Astrocyte of the spinal cord (primary cell): ENCODE data around the gene RENBP.

ENCODE experiments used
- DNase-seq: peaks from one replicate; pipeline ENCODE4 v3.0.0; 2011; ENCODE audit warnings: low read depth, low spot score
- H3K4me3 ChIP-seq: 2 replicates; pipeline ENCODE4 v1.5.1; 2011; ENCODE audit warnings: low read depth, mild to moderate bottlenecking, low read length, moderate library complexity
- CTCF ChIP-seq: IDR thresholded peaks from 2 replicates; pipeline ENCODE4 v1.5.1; 2012; ENCODE audit warnings: low read depth, mild to moderate bottlenecking, low read length, inconsistent platforms
- in situ Hi-C: cut with HindIII; loops from 2 replicates; pipeline ENCODE4 v1.10.0; 2017; ENCODE audit warnings: low sequenced_read_pairs

Gene RENBP

GRCh38 chrX:153888344-153888743 lies 56.1 kb downstream of the RENBP start:
- no peak overlapping the region for H3K4me3 ChIP-seq
- in situ Hi-C loops, result no loop called here
- TF ChIP-seq CTCF, result no peak
- no peak for DNase-seq

GRCh38 chrX:153887385-153887784 lies 57.1 kb downstream of the RENBP start:
- in situ Hi-C loops, result no loop called here

GRCh38 chrX:153886915-153887314 lies 57.5 kb downstream of the RENBP start:
- DNase-seq, result no peak
- in situ Hi-C loops, result no loop called here
- no peak overlapping the region for H3K4me3 ChIP-seq
- no peak for TF ChIP-seq CTCF

More at GRCh38 chrX:153887385-153887784, 57.1 kb downstream of the RENBP start:
- H3K4me3 ChIP-seq, result no peak overlapping the region
- TF ChIP-seq CTCF, result no peak
- DNase-seq, result no peak

GRCh38 chrX:153885968-153886903 lies 58.2 kb downstream of the RENBP start, which contains the start of gene L1CAM:
Gene L1CAM (minus strand): TSS chrX:153886173. CDS start chrX:153875836, 10,337 bp downstream.
- H3K4me3 ChIP-seq, result no peak within 1 kb of the TSS
- in situ Hi-C loops, result no loop called here
- TF ChIP-seq CTCF, result no peak
- no peak for DNase-seq
